ENCODE measurements around the gene PPP1R3D.

Gene PPP1R3D

GRCh38 chr20:59948212-59948611 is 8.1 kb upstream of the PPP1R3D start (continued):
- TF ChIP-seq PATZ1 (CRISPR knock-in tag; IDR thresholded peaks at IDR 0.05; ENCODE audit: borderline replicate concordance): no peak
- no peak for TF ChIP-seq RARB (CRISPR knock-in tag; IDR thresholded peaks at IDR 0.05)
- TF ChIP-seq ZNF565 (CRISPR knock-in tag; conservative IDR thresholded peaks at IDR 0.05; ENCODE audit: low read depth): no peak
- TF ChIP-seq ZFP30 (CRISPR knock-in tag; IDR thresholded peaks at IDR 0.05): no peak

GRCh38 chr20:59947376-59947775 is 7.3 kb upstream of the PPP1R3D start:
- no peak for ATAC-seq

GRCh38 chr20:59945731-59946130 is 5.6 kb upstream of the PPP1R3D start:
- no peak for TF ChIP-seq SNAI2 (CRISPR knock-in tag; IDR thresholded peaks at IDR 0.05)
- TF ChIP-seq CREB5 (CRISPR knock-in tag; IDR thresholded peaks at IDR 0.05; ENCODE audit: low read depth): no peak
- no peak for TF ChIP-seq CSRNP3 (CRISPR knock-in tag; IDR thresholded peaks at IDR 0.05)
- no peak for TF ChIP-seq ZNF8 (CRISPR knock-in tag; IDR thresholded peaks at IDR 0.05)
- TF ChIP-seq ISL1 (CRISPR knock-in tag; IDR thresholded peaks at IDR 0.05): no peak
- TF ChIP-seq TSHZ2 (CRISPR knock-in tag; IDR thresholded peaks at IDR 0.05): no peak
- no peak for TF ChIP-seq ZC3H10 (CRISPR knock-in tag; IDR thresholded peaks at IDR 0.05)
- TF ChIP-seq ZFP30 (CRISPR knock-in tag; IDR thresholded peaks at IDR 0.05): no peak
- no peak for TF ChIP-seq CSDC2 (CRISPR knock-in tag; IDR thresholded peaks at IDR 0.05)
- ATAC-seq: no peak

More at GRCh38 chr20:59947376-59947775, 7.3 kb upstream of the PPP1R3D start:
- no peak for TF ChIP-seq RARB (CRISPR knock-in tag; IDR thresholded peaks at IDR 0.05)
- TF ChIP-seq ESRRG (CRISPR knock-in tag; IDR thresholded peaks at IDR 0.05): no peak
- no peak for TF ChIP-seq SNAI2 (CRISPR knock-in tag; IDR thresholded peaks at IDR 0.05)
- TF ChIP-seq GLIS3 (CRISPR knock-in tag; IDR thresholded peaks at IDR 0.05): no peak
- TF ChIP-seq OSR1 (CRISPR knock-in tag; IDR thresholded peaks at IDR 0.05): no peak
- TF ChIP-seq PATZ1 (CRISPR knock-in tag; IDR thresholded peaks at IDR 0.05; ENCODE audit: borderline replicate concordance): no peak
- no peak for TF ChIP-seq POU6F1 (CRISPR knock-in tag; IDR thresholded peaks at IDR 0.05; ENCODE audit: borderline replicate concordance, low read depth)
- TF ChIP-seq CSDC2 (CRISPR knock-in tag; IDR thresholded peaks at IDR 0.05): no peak

GRCh38 chr20:59945175-59945574 is 5.1 kb upstream of the PPP1R3D start:
- no peak for ATAC-seq
- TF ChIP-seq ZC3H10 (CRISPR knock-in tag; IDR thresholded peaks at IDR 0.05): no peak
- no peak for TF ChIP-seq CSRNP3 (CRISPR knock-in tag; IDR thresholded peaks at IDR 0.05)
- no peak for TF ChIP-seq TCF4 (CRISPR knock-in tag; IDR thresholded peaks at IDR 0.05; ENCODE audit: borderline replicate concordance)
- no peak for TF ChIP-seq POU6F1 (CRISPR knock-in tag; IDR thresholded peaks at IDR 0.05; ENCODE audit: borderline replicate concordance, low read depth)
- TF ChIP-seq ISL1 (CRISPR knock-in tag; IDR thresholded peaks at IDR 0.05): no peak
- no peak for TF ChIP-seq BACH2 (CRISPR knock-in tag; IDR thresholded peaks at IDR 0.05; ENCODE audit: borderline replicate concordance)
- no peak for TF ChIP-seq TOX (CRISPR knock-in tag; IDR thresholded peaks at IDR 0.05; ENCODE audit: borderline replicate concordance)
- TF ChIP-seq GLIS3 (CRISPR knock-in tag; IDR thresholded peaks at IDR 0.05): no peak
- TF ChIP-seq CREB5 (CRISPR knock-in tag; IDR thresholded peaks at IDR 0.05; ENCODE audit: low read depth): no peak
- TF ChIP-seq ZNF565 (CRISPR knock-in tag; conservative IDR thresholded peaks at IDR 0.05; ENCODE audit: low read depth): no peak
- no peak for TF ChIP-seq OSR1 (CRISPR knock-in tag; IDR thresholded peaks at IDR 0.05)
